Measurements from ENCODE around the gene SYT7.

SYT7 gene

GRCh38 chr11:61507012-61507768, 73.7 kb downstream of the SYT7 start:
- TF ChIP-seq POLR2A (IDR thresholded peaks at IDR 0.05; ENCODE audit: low read depth, low read length), result no peak
- no peak for TF ChIP-seq POLR2AphosphoS5 (IDR thresholded peaks at IDR 0.05; ENCODE audit: low read depth, low read length)
- no peak for TF ChIP-seq TAF1 (IDR thresholded peaks at IDR 0.05; ENCODE audit: borderline replicate concordance, low read depth, low read length)
- FAIRE-seq, result no peak
- DNase-seq (ENCODE audit: insufficient read length), result no peak

GRCh38 chr11:61505640-61506155, 75.2 kb downstream of the SYT7 start:
- no peak for FAIRE-seq
- no peak for DNase-seq (ENCODE audit: insufficient read length)
- no peak for TF ChIP-seq POLR2AphosphoS5 (IDR thresholded peaks at IDR 0.05; ENCODE audit: low read depth, low read length)
- no peak for TF ChIP-seq POLR2A (IDR thresholded peaks at IDR 0.05; ENCODE audit: low read depth, low read length)
- TF ChIP-seq TAF1 (IDR thresholded peaks at IDR 0.05; ENCODE audit: borderline replicate concordance, low read depth, low read length), result no peak

- DNase-seq (ENCODE audit: insufficient read length) (no peak), FAIRE-seq (no peak)
- TF ChIP-seq POLR2A (IDR thresholded peaks at IDR 0.05; ENCODE audit: low read depth, low read length) (no peak), TAF1 (IDR thresholded peaks at IDR 0.05; ENCODE audit: borderline replicate concordance, low read depth, low read length) (no peak), POLR2AphosphoS5 (IDR thresholded peaks at IDR 0.05; ENCODE audit: low read depth, low read length) (no peak)
Observed at GRCh38 chr11:61505106-61505505, 75.8 kb downstream of the SYT7 start.

GRCh38 chr11:61503135-61503770, 77.6 kb downstream of the SYT7 start:
- FAIRE-seq (no peak), DNase-seq (ENCODE audit: insufficient read length) (no peak)
- TF ChIP-seq POLR2AphosphoS5 (IDR thresholded peaks at IDR 0.05; ENCODE audit: low read depth, low read length), result no peak
- TF ChIP-seq POLR2A (IDR thresholded peaks at IDR 0.05; ENCODE audit: low read depth, low read length), result no peak
- TF ChIP-seq TAF1 (IDR thresholded peaks at IDR 0.05; ENCODE audit: borderline replicate concordance, low read depth, low read length), result no peak

- TF ChIP-seq POLR2A (IDR thresholded peaks at IDR 0.05; ENCODE audit: low read depth, low read length), result no peak
- TF ChIP-seq TAF1 (IDR thresholded peaks at IDR 0.05; ENCODE audit: borderline replicate concordance, low read depth, low read length), result no peak
- no peak for TF ChIP-seq POLR2AphosphoS5 (IDR thresholded peaks at IDR 0.05; ENCODE audit: low read depth, low read length)
- DNase-seq (ENCODE audit: insufficient read length) (no peak), FAIRE-seq (no peak)
Observed at GRCh38 chr11:61502522-61502921, 78.4 kb downstream of the SYT7 start.

- DNase-seq (ENCODE audit: insufficient read length), result no peak
- TF ChIP-seq TAF1 (IDR thresholded peaks at IDR 0.05; ENCODE audit: borderline replicate concordance, low read depth, low read length) (no peak), POLR2AphosphoS5 (IDR thresholded peaks at IDR 0.05; ENCODE audit: low read depth, low read length) (no peak), POLR2A (IDR thresholded peaks at IDR 0.05; ENCODE audit: low read depth, low read length) (no peak)
- FAIRE-seq, result no peak
Observed at GRCh38 chr11:61499816-61500491, 80.9 kb downstream of the SYT7 start.

GRCh38 chr11:61498767-61499341, 82.0 kb downstream of the SYT7 start:
- FAIRE-seq (no peak), DNase-seq (ENCODE audit: insufficient read length) (no peak)
- TF ChIP-seq POLR2A (IDR thresholded peaks at IDR 0.05; ENCODE audit: low read depth, low read length) (peak; percentile 32; the same call in 1 of the 2 replicates), TAF1 (IDR thresholded peaks at IDR 0.05; ENCODE audit: borderline replicate concordance, low read depth, low read length) (no peak), POLR2AphosphoS5 (IDR thresholded peaks at IDR 0.05; ENCODE audit: low read depth, low read length) (peak; percentile 45; the same call in 1 of the 2 replicates)

- TF ChIP-seq POLR2AphosphoS5 (IDR thresholded peaks at IDR 0.05; ENCODE audit: low read depth, low read length) (no peak), TAF1 (IDR thresholded peaks at IDR 0.05; ENCODE audit: borderline replicate concordance, low read depth, low read length) (no peak), POLR2A (IDR thresholded peaks at IDR 0.05; ENCODE audit: low read depth, low read length) (no peak)
- no peak for FAIRE-seq
- no peak for DNase-seq (ENCODE audit: insufficient read length)
Observed at GRCh38 chr11:61497876-61498275, 83.0 kb downstream of the SYT7 start.

- FAIRE-seq, result peak; percentile 42
- TF ChIP-seq TAF1 (IDR thresholded peaks at IDR 0.05; ENCODE audit: borderline replicate concordance, low read depth, low read length), result no peak
- TF ChIP-seq POLR2AphosphoS5 (IDR thresholded peaks at IDR 0.05; ENCODE audit: low read depth, low read length), result no peak
- no peak for TF ChIP-seq POLR2A (IDR thresholded peaks at IDR 0.05; ENCODE audit: low read depth, low read length)
- no peak for DNase-seq (ENCODE audit: insufficient read length)
Observed at GRCh38 chr11:61497473-61497872, 83.4 kb downstream of the SYT7 start.

- peak; percentile 70 for FAIRE-seq
- no peak for DNase-seq (ENCODE audit: insufficient read length)
- TF ChIP-seq TAF1 (IDR thresholded peaks at IDR 0.05; ENCODE audit: borderline replicate concordance, low read depth, low read length), result no peak
- TF ChIP-seq POLR2AphosphoS5 (IDR thresholded peaks at IDR 0.05; ENCODE audit: low read depth, low read length), result no peak
- no peak for TF ChIP-seq POLR2A (IDR thresholded peaks at IDR 0.05; ENCODE audit: low read depth, low read length)
Observed at GRCh38 chr11:61496602-61497400, 84.1 kb downstream of the SYT7 start.

Data from GM12892 (cell line).